HG02981 (cell line): ENCODE measurements around the gene ZMIZ1.

ENCODE experiments used
- ATAC-seq: cut with Tn5 transposase; IDR thresholded peaks from one replicate; pipeline ENCODE4 v1.9.1; 2021; ENCODE audit warnings: mild to moderate bottlenecking, moderate library complexity; ENCODE audit not compliant: unreplicated experiment

The ZMIZ1 gene

GRCh38 chr10:79361726-79362397 lies 293.1 kb downstream of the ZMIZ1 start:
- no peak for ATAC-seq
